Right atrium auricular region (tissue), 2 donors: Measurements from ENCODE around the gene NXPH4. TPM values are rescaled to one million over a fixed set of nuclear protein-coding genes. Genes with fewer than 3 reads are reported as not detected.

Source experiments
- DNase-seq: peaks from one replicate; pipeline ENCODE4 v3.0.0-alpha.2; 2019; ENCODE audit warnings: low spot score
- H3K27ac ChIP-seq, 2 donors: fragments of 200-600 bp; sonication (generic); 1 replicate in 1 of 2; 2 replicates in 1 of 2; pipeline ENCODE4 v1.5.1; 2016 to 2019
- H3K27me3 ChIP-seq, 2 donors: fragments of 200-600 bp; sonication (generic); one replicate each; pipeline versions ENCODE4 v1.5.1 to v1.6.0; 2017 to 2019
- H3K36me3 ChIP-seq: fragments of 200-600 bp; sonication (generic); one replicate; pipeline ENCODE4 v1.5.1; 2016
- H3K4me1 ChIP-seq, 2 donors: fragments of 200-600 bp; sonication (generic); one replicate each; pipeline versions ENCODE4 v1.5.1 to v1.6.0; 2017 to 2019
- H3K4me3 ChIP-seq, 2 donors: fragments of 200-600 bp; sonication (generic); 1 replicate in 1 of 2; 2 replicates in 1 of 2; pipeline ENCODE4 v1.5.1; 2017 to 2019; ENCODE audit warnings: mild to moderate bottlenecking in 1 of 2, moderate library complexity in 1 of 2
- H3K9me3 ChIP-seq, 2 donors: fragments of 200-600 bp; sonication (generic); one replicate each; pipeline ENCODE4 v1.5.1; 2019
- total RNA-seq, 2 donors: library from RNA; depleted of rRNA; stranded (reverse); fragments of >200 nt; gene quantifications; one replicate each; pipeline ENCODE4 v1.1.0, GENCODE V29; 2016
- TF ChIP-seq, protein P1 (sequence below), 2 donors: fragments of 200-600 bp; sonication (generic); IDR thresholded peaks; one replicate each; pipeline ENCODE4 v1.5.1; 2019; ENCODE audit warnings: antibody characterized with exemption in 2 of 2

Gene NXPH4
- total RNA-seq, 2 donors from 2014 or later = 0.28 to 1.1 TPM

DNA sequence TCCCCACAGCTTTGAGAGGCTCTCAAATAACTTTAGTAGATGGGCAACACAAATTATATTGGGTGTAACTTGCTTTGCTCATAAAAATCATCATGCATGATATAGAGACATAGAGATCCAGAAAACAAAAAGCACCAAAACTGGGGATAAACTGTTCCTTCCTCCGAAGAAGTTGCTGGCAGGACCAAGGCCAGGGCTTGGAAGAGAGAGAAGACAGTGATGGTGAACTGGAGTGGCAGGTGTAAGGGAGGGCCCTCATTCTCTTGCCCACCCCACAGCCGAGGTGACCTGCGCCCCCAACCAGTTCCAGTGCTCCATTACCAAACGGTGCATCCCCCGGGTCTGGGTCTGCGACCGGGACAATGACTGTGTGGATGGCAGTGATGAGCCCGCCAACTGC, 15.4 kb upstream of the NXPH4 start:
- H3K9me3 ChIP-seq = no peaks in the 10 kb centered on the region
- no peak overlapping the region for H3K27ac ChIP-seq
- H3K4me3 ChIP-seq = no peak overlapping the region
- DNase-seq = no peak
- peaks cover 100% of the 10 kb centered on the region for H3K36me3 ChIP-seq
- H3K4me1 ChIP-seq = no peaks in the 10 kb centered on the region
- H3K27me3 ChIP-seq = no peaks in the 10 kb centered on the region
- TF ChIP-seq, protein P1, sequence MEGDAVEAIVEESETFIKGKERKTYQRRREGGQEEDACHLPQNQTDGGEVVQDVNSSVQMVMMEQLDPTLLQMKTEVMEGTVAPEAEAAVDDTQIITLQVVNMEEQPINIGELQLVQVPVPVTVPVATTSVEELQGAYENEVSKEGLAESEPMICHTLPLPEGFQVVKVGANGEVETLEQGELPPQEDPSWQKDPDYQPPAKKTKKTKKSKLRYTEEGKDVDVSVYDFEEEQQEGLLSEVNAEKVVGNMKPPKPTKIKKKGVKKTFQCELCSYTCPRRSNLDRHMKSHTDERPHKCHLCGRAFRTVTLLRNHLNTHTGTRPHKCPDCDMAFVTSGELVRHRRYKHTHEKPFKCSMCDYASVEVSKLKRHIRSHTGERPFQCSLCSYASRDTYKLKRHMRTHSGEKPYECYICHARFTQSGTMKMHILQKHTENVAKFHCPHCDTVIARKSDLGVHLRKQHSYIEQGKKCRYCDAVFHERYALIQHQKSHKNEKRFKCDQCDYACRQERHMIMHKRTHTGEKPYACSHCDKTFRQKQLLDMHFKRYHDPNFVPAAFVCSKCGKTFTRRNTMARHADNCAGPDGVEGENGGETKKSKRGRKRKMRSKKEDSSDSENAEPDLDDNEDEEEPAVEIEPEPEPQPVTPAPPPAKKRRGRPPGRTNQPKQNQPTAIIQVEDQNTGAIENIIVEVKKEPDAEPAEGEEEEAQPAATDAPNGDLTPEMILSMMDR (IDR thresholded peaks at IDR 0.05) = no peak

GRCh38 chr12:57201631-57202030, 15.0 kb upstream of the NXPH4 start:
- Histone ChIP-seq H3K36me3 (peaks cover 100% of the 10 kb centered on the region), H3K4me1 (no peaks in the 10 kb centered on the region), H3K27ac (no peak overlapping the region), H3K9me3 (no peaks in the 10 kb centered on the region), H3K4me3 (no peak overlapping the region), H3K27me3 (no peaks in the 10 kb centered on the region)
- TF ChIP-seq, protein P1 (IDR thresholded peaks at IDR 0.05) = no peak
- DNase-seq = no peak

DNA sequence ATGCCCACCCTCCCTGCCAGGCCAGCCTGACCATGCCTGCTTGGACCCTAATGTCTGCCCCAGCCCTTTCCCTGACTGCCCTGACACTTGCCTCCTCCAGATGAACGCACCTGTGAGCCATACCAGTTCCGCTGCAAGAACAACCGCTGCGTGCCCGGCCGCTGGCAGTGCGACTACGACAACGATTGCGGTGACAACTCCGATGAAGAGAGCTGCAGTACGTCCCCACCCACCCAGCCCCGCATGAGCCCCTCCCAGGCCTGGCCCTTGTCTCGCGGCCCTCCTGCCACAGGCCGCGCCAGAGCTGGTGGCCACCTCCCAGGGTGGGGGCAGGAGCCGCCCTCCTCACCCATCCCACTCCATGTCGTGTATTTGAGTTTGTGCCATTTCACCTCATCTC, 14.3 kb upstream of the NXPH4 start:
- Histone ChIP-seq H3K4me3 (no peak overlapping the region), H3K36me3 (peaks cover 98% of the 10 kb centered on the region), H3K4me1 (peaks cover 0 to under 1% of the 10 kb centered on the region in 2 donors), H3K27ac (no peak overlapping the region), H3K9me3 (no peaks in the 10 kb centered on the region), H3K27me3 (no peaks in the 10 kb centered on the region)
- no peak for DNase-seq
- TF ChIP-seq, protein P1 (IDR thresholded peaks at IDR 0.05) = no peak

DNA sequence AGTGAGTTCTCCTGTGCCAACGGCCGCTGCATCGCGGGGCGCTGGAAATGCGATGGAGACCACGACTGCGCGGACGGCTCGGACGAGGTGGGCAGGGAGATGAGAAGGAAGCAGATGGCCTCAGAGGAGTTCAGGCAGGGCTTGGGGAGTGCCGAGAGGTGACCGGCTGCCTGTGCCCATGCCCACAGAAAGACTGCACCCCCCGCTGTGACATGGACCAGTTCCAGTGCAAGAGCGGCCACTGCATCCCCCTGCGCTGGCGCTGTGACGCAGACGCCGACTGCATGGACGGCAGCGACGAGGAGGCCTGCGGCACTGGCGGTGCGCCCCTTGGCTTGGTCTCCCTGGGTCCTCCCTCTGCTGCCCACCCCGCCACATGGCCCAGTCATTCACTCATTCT, 13.4 kb upstream of the NXPH4 start:
- H3K4me3 ChIP-seq = no peak overlapping the region
- no peak overlapping the region for H3K27ac ChIP-seq
- no peaks in the 10 kb centered on the region for H3K9me3 ChIP-seq
- peaks cover 98% of the 10 kb centered on the region for H3K36me3 ChIP-seq
- DNase-seq = no peak
- H3K4me1 ChIP-seq = peaks cover 0 to 9% of the 10 kb centered on the region in 2 donors
- H3K27me3 ChIP-seq = no peaks in the 10 kb centered on the region
- TF ChIP-seq, protein P1 (IDR thresholded peaks at IDR 0.05) = no peak

DNA sequence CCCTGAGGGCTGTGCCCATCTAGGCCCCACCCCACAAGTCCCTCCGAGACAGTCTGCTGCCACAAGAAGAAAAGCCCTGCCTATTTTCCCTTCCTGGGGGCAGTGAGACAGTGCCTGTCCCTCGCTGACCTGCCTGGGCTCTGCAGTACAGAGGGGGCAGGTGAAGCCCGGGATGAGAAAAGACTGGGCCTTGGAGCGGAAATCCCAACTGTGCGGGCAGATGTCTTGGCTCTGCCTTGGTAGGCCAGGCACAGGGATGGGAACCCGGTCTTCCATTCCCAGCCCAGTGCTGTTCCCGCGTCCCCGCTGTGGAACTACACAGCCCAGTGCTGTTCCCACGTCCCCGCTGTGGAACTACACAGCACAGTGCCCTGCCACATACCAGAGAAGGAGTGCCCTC, 12.8 kb upstream of the NXPH4 start:
- Histone ChIP-seq H3K9me3 (no peaks in the 10 kb centered on the region), H3K27me3 (no peaks in the 10 kb centered on the region), H3K4me1 (peaks cover 0 to 15% of the 10 kb centered on the region in 2 donors), H3K27ac (no peak overlapping the region), H3K36me3 (peaks cover 96% of the 10 kb centered on the region), H3K4me3 (no peak overlapping the region)
- no peak for DNase-seq
- TF ChIP-seq, protein P1 (IDR thresholded peaks at IDR 0.05) = no peak

DNA sequence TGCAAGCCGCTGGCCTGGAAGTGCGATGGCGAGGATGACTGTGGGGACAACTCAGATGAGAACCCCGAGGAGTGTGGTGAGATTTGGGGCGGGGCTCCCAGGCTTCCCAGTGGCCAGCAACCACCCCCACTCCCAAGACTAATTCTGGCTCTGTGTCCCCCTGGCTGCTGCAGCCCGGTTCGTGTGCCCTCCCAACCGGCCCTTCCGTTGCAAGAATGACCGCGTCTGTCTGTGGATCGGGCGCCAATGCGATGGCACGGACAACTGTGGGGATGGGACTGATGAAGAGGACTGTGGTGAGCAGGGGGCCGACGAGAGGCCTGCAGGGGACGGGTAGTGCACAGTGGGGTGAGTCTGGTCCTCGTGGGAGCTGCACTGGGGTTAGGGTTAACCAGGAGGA, 12.1 kb upstream of the NXPH4 start:
- Histone ChIP-seq H3K36me3 (peaks cover 90% of the 10 kb centered on the region), H3K27ac (no peak overlapping the region), H3K4me3 (no peak overlapping the region), H3K9me3 (no peaks in the 10 kb centered on the region), H3K27me3 (no peaks in the 10 kb centered on the region), H3K4me1 (peaks cover 0 to 21% of the 10 kb centered on the region in 2 donors)
- TF ChIP-seq, protein P1 (IDR thresholded peaks at IDR 0.05) = no peak
- DNase-seq = no peak
